Tibial nerve (tissue), 4 donors: ENCODE results near the gene CELSR1.

Source experiments
- CTCF ChIP-seq, 5 experiments: fragments of 200-600 bp in 3 of 5; fragments of 450-650 bp in 2 of 5; sonication (generic) in 3 of 5; IDR thresholded peaks; one replicate each; pipeline ENCODE4 v1.5.1; 2016 to 2019; ENCODE audit warnings: antibody characterized with exemption in 5 of 5, mild to moderate bottlenecking in 3 of 5, moderate library complexity in 2 of 5
- EP300 ChIP-seq, 2 donors: sonication (generic); formaldehyde crosslinking; IDR thresholded peaks; one replicate each; pipeline ENCODE4 v1.6.1; 2017; ENCODE audit warnings: antibody characterized with exemption in 2 of 2, mild to moderate bottlenecking in 1 of 2
- POLR2A ChIP-seq, 2 donors: fragments of 450-650 bp; IDR thresholded peaks; one replicate each; pipeline ENCODE4 v1.6.1; 2017; ENCODE audit warnings: antibody characterized with exemption in 2 of 2, mild to moderate bottlenecking in 2 of 2, moderate library complexity in 2 of 2

GRCh38 chr22:46491946-46492345 is 45.5 kb downstream of the CELSR1 start:
- TF ChIP-seq EP300 (IDR thresholded peaks at IDR 0.05) (no peak), CTCF (IDR thresholded peaks at IDR 0.05) (no peak), POLR2A (IDR thresholded peaks at IDR 0.05) (no peak)
